Skeletal muscle satellite cell (primary cell): ENCODE measurements around the gene IRX4.
"Not testable (repeated sequence)": the region's sequence is repeated elsewhere in the genome, so short reads cannot be mapped to it uniquely, and the experiment has no call there.

Experiments
- H3K27me3 ChIP-seq: 2 replicates; pipeline ENCODE4 v1.7.0; 2013; ENCODE audit warnings: low read length; ENCODE audit not compliant: control insufficient read depth, insufficient read depth
- H3K36me3 ChIP-seq: 2 replicates; pipeline ENCODE4 v1.7.0; 2013; ENCODE audit warnings: mild to moderate bottlenecking, control low read depth, low read length; ENCODE audit not compliant: insufficient read depth
- H3K4me1 ChIP-seq: 2 replicates; pipeline ENCODE4 v1.7.0; 2013; ENCODE audit warnings: low read length; ENCODE audit not compliant: control insufficient read depth, insufficient read depth
- H3K4me2 ChIP-seq: 2 replicates; pipeline ENCODE4 v1.7.0; 2013; ENCODE audit warnings: mild to moderate bottlenecking, low read length
- H3K4me3 ChIP-seq: 2 replicates; pipeline ENCODE4 v1.7.0; 2013; ENCODE audit warnings: low read length
- H3K9ac ChIP-seq: 2 replicates; pipeline ENCODE4 v1.7.0; 2013; ENCODE audit warnings: mild to moderate bottlenecking, low read depth, low read length, moderate library complexity
- H3K9me3 ChIP-seq: replicated peaks from 2 replicates; pipeline ENCODE4 v1.7.0; 2013; ENCODE audit warnings: mild to moderate bottlenecking, control low read depth, low read length

The IRX4 gene

DNA sequence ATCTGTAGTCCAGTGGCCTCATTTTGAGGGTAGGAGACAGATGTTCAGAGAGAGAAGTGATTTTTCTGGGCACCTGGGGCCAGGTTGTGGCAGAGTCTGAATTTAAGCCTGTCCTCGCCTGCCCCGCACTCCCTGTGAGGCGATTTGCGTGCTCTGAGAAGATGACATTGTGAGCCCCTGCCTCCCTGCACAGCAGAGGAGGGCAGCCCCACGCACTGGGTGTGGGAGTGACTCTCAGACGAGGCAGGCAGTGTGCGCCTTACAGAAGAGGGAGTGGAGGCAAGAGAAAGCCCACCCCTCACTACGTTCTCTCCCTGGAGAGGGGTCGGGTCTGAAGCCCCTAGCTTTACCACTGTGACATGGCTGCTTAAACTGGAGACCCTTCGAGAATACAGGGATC lies 35.7 kb downstream of the IRX4 start:
- no peak overlapping the region for H3K9ac ChIP-seq
- no peaks in the 10 kb centered on the region for H3K36me3 ChIP-seq
- peaks cover 34% of the 10 kb centered on the region for H3K27me3 ChIP-seq
- H3K4me1 ChIP-seq, result no peaks in the 10 kb centered on the region
- no peak overlapping the region for H3K4me3 ChIP-seq
- no peak overlapping the region for H3K4me2 ChIP-seq
- no peaks in the 10 kb centered on the region for H3K9me3 ChIP-seq

- no peaks in the 10 kb centered on the region for H3K9me3 ChIP-seq
- H3K27me3 ChIP-seq, result peaks cover 32% of the 10 kb centered on the region
- H3K4me1 ChIP-seq, result no peaks in the 10 kb centered on the region
- no peak overlapping the region for H3K9ac ChIP-seq
- H3K36me3 ChIP-seq, result no peaks in the 10 kb centered on the region
- H3K4me3 ChIP-seq, result no peak overlapping the region
- H3K4me2 ChIP-seq, result no peak overlapping the region
Measured at GRCh38 chr5:1846583-1846982, 36.1 kb downstream of the IRX4 start.

DNA sequence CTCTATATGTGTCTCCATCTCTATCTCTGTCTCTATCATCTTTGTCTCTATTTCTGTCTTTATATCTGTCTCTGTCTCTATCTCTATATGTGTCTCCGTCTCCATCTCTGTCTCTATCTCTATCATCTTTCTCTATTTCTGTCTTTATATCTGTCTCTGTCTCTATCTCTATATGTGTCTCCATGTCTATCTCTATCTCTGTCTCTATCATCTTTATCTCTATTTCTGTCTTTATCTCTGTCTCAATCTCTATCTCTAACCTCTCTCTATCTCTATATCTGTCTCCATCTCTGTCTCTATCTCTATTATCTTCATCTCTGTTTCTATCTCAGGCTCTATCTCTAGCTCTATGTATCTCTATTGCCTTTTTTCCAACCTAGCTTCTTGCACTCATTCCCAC lies 37.0 kb downstream of the IRX4 start:
- Histone ChIP-seq H3K4me2 (no peak overlapping the region), H3K27me3 (peaks cover 28% of the 10 kb centered on the region), H3K4me3 (no peak overlapping the region), H3K9me3 (no peaks in the 10 kb centered on the region), H3K4me1 (no peaks in the 10 kb centered on the region), H3K9ac (no peak overlapping the region), H3K36me3 (no peaks in the 10 kb centered on the region)

DNA sequence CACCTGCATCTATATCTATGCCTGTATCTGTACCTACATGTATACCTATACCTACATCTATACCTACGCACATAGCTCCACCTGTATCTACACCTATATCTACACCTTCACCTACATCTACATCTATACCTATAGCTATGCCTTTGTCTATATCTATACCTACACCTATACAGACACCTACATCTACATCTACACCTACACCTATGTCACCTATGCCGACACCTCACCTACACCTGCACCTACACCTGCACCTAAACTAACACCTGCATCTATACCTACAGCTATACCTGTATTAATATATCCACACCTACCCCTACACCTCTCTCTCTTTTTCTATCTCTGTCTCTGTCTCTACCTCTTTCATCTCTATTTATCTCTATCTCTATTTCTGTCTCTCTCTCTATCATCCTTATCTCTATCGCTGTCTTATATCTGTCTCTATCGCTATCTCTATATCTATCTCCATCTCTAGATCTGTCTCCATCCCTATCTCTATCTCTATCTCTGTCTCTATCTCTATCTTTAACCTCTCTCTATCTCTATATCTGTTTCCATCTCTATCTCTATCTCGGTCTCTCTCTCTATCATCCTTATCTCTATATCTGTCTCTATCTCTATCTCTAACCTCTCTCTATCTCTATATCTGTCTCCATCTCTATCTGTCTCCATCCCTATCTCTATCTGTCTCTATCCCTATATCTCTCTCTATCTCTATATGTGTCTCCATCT lies 37.9 kb downstream of the IRX4 start:
- no peaks in the 10 kb centered on the region for H3K9me3 ChIP-seq
- no peaks in the 10 kb centered on the region for H3K4me1 ChIP-seq
- H3K27me3 ChIP-seq, result peaks cover 20% of the 10 kb centered on the region
- H3K4me3 ChIP-seq, result no peak overlapping the region
- no peaks in the 10 kb centered on the region for H3K36me3 ChIP-seq
- H3K9ac ChIP-seq, result no peak overlapping the region
- H3K4me2 ChIP-seq, result no peak overlapping the region

GRCh38 chr5:1843761-1844160 lies 39.0 kb downstream of the IRX4 start:
- peaks cover 18% of the 10 kb centered on the region for H3K27me3 ChIP-seq
- not testable (repeated sequence) for H3K36me3 ChIP-seq, H3K4me3 ChIP-seq, H3K9me3 ChIP-seq, H3K9ac ChIP-seq, H3K4me2 ChIP-seq, H3K4me1 ChIP-seq

- H3K9ac ChIP-seq, result no peak overlapping the region
- no peak overlapping the region for H3K4me2 ChIP-seq
- H3K4me1 ChIP-seq, result no peaks in the 10 kb centered on the region
- H3K4me3 ChIP-seq, result no peak overlapping the region
- H3K27me3 ChIP-seq, result peaks cover 25% of the 10 kb centered on the region
- no peaks in the 10 kb centered on the region for H3K36me3 ChIP-seq
- no peaks in the 10 kb centered on the region for H3K9me3 ChIP-seq
Measured at GRCh38 chr5:1842004-1842819, 40.5 kb downstream of the IRX4 start.

DNA sequence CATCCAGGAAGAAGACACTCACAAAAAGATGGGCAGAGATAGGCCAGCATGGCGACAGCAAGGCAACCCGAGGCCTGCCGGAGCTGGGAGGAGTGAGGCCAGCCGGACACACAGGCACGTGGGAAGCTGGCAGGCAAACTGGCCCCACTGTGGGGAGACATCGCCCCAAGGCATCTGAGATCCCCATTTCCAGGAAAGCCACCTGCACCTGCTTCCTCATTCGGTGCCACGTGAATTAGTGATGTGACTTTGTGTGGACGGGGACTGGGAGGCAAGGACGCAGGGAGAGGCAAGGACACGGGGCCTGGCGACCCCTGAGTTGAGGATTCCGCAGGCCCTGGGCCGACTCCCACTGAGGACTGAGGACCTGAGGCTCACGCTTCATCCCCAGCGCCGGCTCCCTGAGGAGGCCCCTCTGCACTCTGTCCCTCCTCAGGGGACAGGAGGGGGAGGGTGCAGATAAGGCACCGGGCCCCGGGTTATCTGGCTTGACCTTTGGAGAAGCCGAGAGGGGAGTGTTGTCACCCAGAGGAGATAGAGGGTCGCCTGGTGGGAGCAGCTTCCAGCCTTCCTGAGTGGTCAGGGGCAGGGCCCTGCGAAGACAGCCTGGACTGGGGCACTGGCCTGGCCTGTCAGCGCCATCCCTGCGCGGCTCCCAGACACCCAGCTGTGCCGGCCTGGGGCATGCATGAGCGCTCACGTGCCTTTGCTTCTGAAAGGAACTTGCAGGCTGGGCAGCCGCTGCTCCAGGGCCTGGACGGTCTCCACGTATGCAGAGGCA lies 41.8 kb downstream of the IRX4 start:
- Histone ChIP-seq H3K4me1 (no peaks in the 10 kb centered on the region), H3K9ac (no peak overlapping the region), H3K27me3 (peaks cover 25% of the 10 kb centered on the region), H3K4me2 (no peak overlapping the region), H3K4me3 (no peak overlapping the region), H3K9me3 (no peaks in the 10 kb centered on the region), H3K36me3 (no peaks in the 10 kb centered on the region)

DNA sequence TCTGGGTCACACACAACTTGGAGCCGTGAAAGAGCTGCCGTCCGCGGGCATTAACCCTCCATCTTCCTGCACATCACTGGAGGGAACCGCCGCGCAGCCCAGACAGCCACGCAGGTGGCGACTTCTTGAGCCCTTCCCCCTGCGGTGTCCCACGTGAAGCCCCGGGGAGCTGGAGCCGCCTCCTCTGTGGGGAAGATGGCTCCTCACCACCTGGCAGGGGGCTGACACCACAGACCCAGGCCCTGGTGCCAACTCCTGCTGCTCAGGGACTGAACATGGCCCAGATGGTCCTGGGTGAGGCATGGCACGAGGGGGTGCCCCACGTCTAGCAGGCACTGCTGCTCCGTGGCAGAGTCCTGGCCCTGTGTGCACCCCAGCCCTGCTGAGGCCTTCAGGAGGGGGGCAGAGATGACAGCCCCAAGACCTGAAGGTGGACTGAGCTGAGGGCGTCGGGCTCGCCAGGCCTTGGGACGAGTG lies 42.6 kb downstream of the IRX4 start:
- Histone ChIP-seq H3K36me3 (no peaks in the 10 kb centered on the region), H3K4me3 (no peak overlapping the region), H3K4me2 (no peak overlapping the region), H3K4me1 (no peaks in the 10 kb centered on the region), H3K9me3 (no peaks in the 10 kb centered on the region), H3K9ac (no peak overlapping the region), H3K27me3 (peaks cover 27% of the 10 kb centered on the region)

GRCh38 chr5:1838013-1838412 lies 44.7 kb downstream of the IRX4 start:
- no peak overlapping the region for H3K4me3 ChIP-seq
- no peaks in the 10 kb centered on the region for H3K36me3 ChIP-seq
- H3K9ac ChIP-seq, result no peak overlapping the region
- H3K27me3 ChIP-seq, result peaks cover 34% of the 10 kb centered on the region
- H3K4me2 ChIP-seq, result no peak overlapping the region
- H3K9me3 ChIP-seq, result no peaks in the 10 kb centered on the region
- H3K4me1 ChIP-seq, result no peaks in the 10 kb centered on the region

DNA sequence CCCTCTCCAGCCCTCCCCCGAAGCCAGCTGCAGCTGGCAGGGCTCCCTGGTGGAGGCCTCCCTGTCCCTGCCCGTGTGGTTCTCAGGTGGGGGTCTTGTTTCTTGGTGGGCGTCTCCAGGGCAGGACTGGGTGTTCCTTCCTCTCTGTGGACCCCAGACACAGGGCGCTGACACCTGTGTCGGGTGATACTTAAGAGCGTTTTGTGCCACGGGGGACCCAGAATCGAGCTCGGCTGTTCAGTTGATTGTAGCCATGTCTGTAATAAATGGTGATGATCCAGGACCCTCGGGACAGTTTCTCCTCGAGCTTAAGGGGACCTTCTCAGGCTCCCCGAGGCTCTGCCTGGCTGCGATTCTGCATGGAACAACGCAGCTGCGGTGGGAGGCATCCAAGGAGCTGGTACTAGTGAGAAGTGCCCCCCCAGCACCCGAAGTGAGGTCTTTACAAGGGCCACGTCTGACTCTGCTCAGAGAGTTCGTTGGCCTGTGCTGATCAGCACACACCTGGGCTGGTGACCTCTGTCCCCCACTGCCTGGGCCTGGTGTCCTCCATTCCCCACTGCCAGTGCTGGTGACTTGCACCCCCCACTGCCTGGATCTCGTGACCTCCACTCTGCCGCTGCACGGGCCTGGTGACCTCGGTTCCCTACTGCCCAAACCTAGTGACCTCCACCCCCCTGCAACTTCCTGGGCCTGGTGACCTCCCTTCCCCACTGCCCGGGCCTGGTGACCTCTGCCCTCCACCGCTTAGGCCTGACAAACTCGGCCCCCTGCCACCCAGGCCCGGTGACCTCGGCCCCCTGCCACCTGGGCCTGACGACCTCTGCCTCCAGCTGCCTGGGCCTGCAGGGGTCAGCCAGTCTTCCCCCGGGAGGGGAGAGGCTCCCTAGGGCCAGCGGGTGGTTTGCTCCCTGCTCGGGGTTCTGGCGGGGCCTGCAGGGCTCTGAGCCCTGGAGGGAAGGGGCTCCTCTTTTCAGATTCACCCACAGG lies 45.5 kb downstream of the IRX4 start:
- Histone ChIP-seq H3K4me2 (no peak overlapping the region), H3K27me3 (peaks cover 34% of the 10 kb centered on the region), H3K9me3 (no peaks in the 10 kb centered on the region), H3K36me3 (no peaks in the 10 kb centered on the region), H3K4me1 (no peaks in the 10 kb centered on the region), H3K9ac (no peak overlapping the region), H3K4me3 (no peak overlapping the region)
